HG02678 (cell line): ENCODE data around the gene SLC9A5.
A peak's percentile ranks its signal among the peaks of the same experiment; 100 is the strongest.

ENCODE experiments used
- ATAC-seq: cut with Tn5 transposase; IDR thresholded peaks from one replicate; pipeline ENCODE4 v1.9.1; 2021; ENCODE audit warnings: mild to moderate bottlenecking, moderate library complexity; ENCODE audit not compliant: unreplicated experiment

Gene SLC9A5

GRCh38 chr16:67215706-67216105 lies 33.1 kb upstream of the SLC9A5 start:
- ATAC-seq: no peak

- no peak for ATAC-seq
Observed at GRCh38 chr16:67216612-67217490, 31.9 kb upstream of the SLC9A5 start.

- no peak for ATAC-seq
Observed at GRCh38 chr16:67223992-67224391, 24.8 kb upstream of the SLC9A5 start.

- ATAC-seq: no peak
Observed at GRCh38 chr16:67226295-67226803, 22.4 kb upstream of the SLC9A5 start.

- peak; percentile 96 for ATAC-seq
Observed at GRCh38 chr16:67226804-67227566, 21.8 kb upstream of the SLC9A5 start, which contains the start of gene TMEM208. Gene TMEM208 (plus strand): TSS chr16:67227130. CDS start chr16:67227219, 89 bp downstream.

- ATAC-seq: no peak
Observed at GRCh38 chr16:67227567-67227921, 21.2 kb upstream of the SLC9A5 start.

GRCh38 chr16:67228034-67228785 lies 20.6 kb upstream of the SLC9A5 start:
- no peak for ATAC-seq

GRCh38 chr16:67228905-67229304 lies 19.9 kb upstream of the SLC9A5 start:
- ATAC-seq: no peak

GRCh38 chr16:67229906-67230808 lies 18.6 kb upstream of the SLC9A5 start:
- ATAC-seq: no peak

GRCh38 chr16:67230809-67231660 lies 17.7 kb upstream of the SLC9A5 start:
- ATAC-seq: no peak

- no peak for ATAC-seq
Observed at GRCh38 chr16:67233596-67233995, 15.2 kb upstream of the SLC9A5 start.

GRCh38 chr16:67234180-67234597 lies 14.6 kb upstream of the SLC9A5 start:
- no peak for ATAC-seq

- ATAC-seq: no peak
Observed at GRCh38 chr16:67235816-67236562, 12.8 kb upstream of the SLC9A5 start.

- ATAC-seq: no peak
Observed at GRCh38 chr16:67236563-67237395, 12.0 kb upstream of the SLC9A5 start.

GRCh38 chr16:67237396-67238277 lies 11.1 kb upstream of the SLC9A5 start:
- ATAC-seq: no peak

- ATAC-seq: no peak
Observed at GRCh38 chr16:67238278-67238575, 10.6 kb upstream of the SLC9A5 start.
